Caco-2 (cell line): ENCODE data around the gene TANGO2. TPM values are rescaled to one million over a fixed set of nuclear protein-coding genes. Genes with fewer than 3 reads are reported as not detected.

Experiments used
- BruUV-seq: library from RNA; stranded (reverse); fragments of 400-500 nt; replicated peaks from 2 replicates; lab custom pipeline; 2021; lab: Mats Ljungman, UMichigan
- CTCF ChIA-PET: fragments of 300-600 bp; sonication (Branson Sonifier 250); formaldehyde crosslinking; loops from one replicate; lab custom pipeline; 2022; ENCODE audit warnings: antibody characterized with exemption; lab: Charles Lee
- POLR2A ChIA-PET: fragments of 300-600 bp; sonication (Branson Sonifier 250); formaldehyde crosslinking; loops from one replicate; lab custom pipeline; 2022; ENCODE audit warnings: antibody characterized with exemption; lab: Charles Lee
- DNase-seq, 2 experiments: peaks; one replicate each; pipeline versions ENCODE4 v3.0.0 to v3.0.0-alpha.2; 2020 to 2022
- H3K27me3 ChIP-seq: replicated peaks from 2 replicates; pipeline ENCODE4 v1.6.0; 2011; ENCODE audit warnings: low read length; ENCODE audit not compliant: control insufficient read depth, insufficient read depth
- H3K36me3 ChIP-seq: 2 replicates; pipeline ENCODE4 v1.5.1; 2011; ENCODE audit warnings: low read length; ENCODE audit not compliant: control insufficient read depth, insufficient read depth
- H3K4me1 ChIP-seq: fragments of 250-450 bp; sonication (Bioruptor Pico); 2 replicates; pipeline ENCODE4 v1.5.1; 2020; ENCODE audit warnings: mild to moderate bottlenecking
- H3K4me3 ChIP-seq: 2 replicates; pipeline ENCODE4 v1.5.1; 2011; ENCODE audit warnings: low read depth, mild to moderate bottlenecking, control low read depth, low read length
- H3K9me3 ChIP-seq: fragments of 250-450 bp; sonication (Bioruptor Pico); 2 replicates; pipeline ENCODE4 v1.5.1; 2020; ENCODE audit warnings: mild to moderate bottlenecking, moderate library complexity
- H3K27ac Mint-ChIP-seq: one replicate; pipeline ENCODE4 v1.8.0; 2022; ENCODE audit warnings: mixed read lengths; ENCODE audit not compliant: unreplicated experiment
- H3K27me3 Mint-ChIP-seq: one replicate; pipeline ENCODE4 v1.8.0; 2022; ENCODE audit warnings: mixed read lengths; ENCODE audit not compliant: insufficient read depth, unreplicated experiment
- H3K36me3 Mint-ChIP-seq: one replicate; pipeline ENCODE4 v1.8.0; 2022; ENCODE audit warnings: mild to moderate bottlenecking, mixed read lengths; ENCODE audit not compliant: insufficient read depth, unreplicated experiment
- H3K4me1 Mint-ChIP-seq: one replicate; pipeline ENCODE4 v1.8.0; 2022; ENCODE audit warnings: low read depth, mixed read lengths; ENCODE audit not compliant: unreplicated experiment
- H3K4me3 Mint-ChIP-seq: one replicate; pipeline ENCODE4 v1.8.0; 2022; ENCODE audit warnings: mild to moderate bottlenecking, moderate library complexity, mixed read lengths; ENCODE audit not compliant: unreplicated experiment
- H3K9me3 Mint-ChIP-seq: one replicate; pipeline ENCODE4 v1.8.0; 2022; ENCODE audit warnings: mixed read lengths; ENCODE audit not compliant: unreplicated experiment
- CTCF ChIP-seq, 2 experiments: fragments of 200-600 bp in 1 of 2; IDR thresholded peaks; 1 replicate in 1 of 2; 2 replicates in 1 of 2; pipeline versions ENCODE4 v1.5.1 to v1.8.0; 2011 to 2022; ENCODE audit warnings: antibody characterized with exemption in 1 of 2, control low read depth in 1 of 2, inconsistent platforms in 1 of 2, low read depth in 1 of 2, low read length in 1 of 2, mild to moderate bottlenecking in 1 of 2, moderate library complexity in 1 of 2; ENCODE audit not compliant: insufficient read depth in 1 of 2, severe bottlenecking in 1 of 2, unreplicated experiment in 1 of 2
- intact Hi-C: fragments of 100-400 bp; cut with micrococcal nuclease; formaldehyde crosslinking; loops from one replicate; pipeline ENCODE4 v1.10.0; 2022; ENCODE audit not compliant: unreplicated experiment
- total RNA-seq: library from RNA; stranded (reverse); gene quantifications from 2 replicates; pipeline ENCODE4 v1.2.3, GENCODE V29; 2022

Gene TANGO2
- total RNA-seq, 1 experiment from 2014 or later = 26.6 TPM

- ChIA-PET POLR2A (no interaction called here), CTCF (no interaction called here)
- Mint-ChIP-seq H3K36me3 (no peaks in the 10 kb centered on the region), H3K4me3 (no peak overlapping the region), H3K9me3 (no peaks in the 10 kb centered on the region), H3K27ac (no peak overlapping the region), H3K27me3 (no peaks in the 10 kb centered on the region), H3K4me1 (no peaks in the 10 kb centered on the region)
- no peaks in the 10 kb centered on the region for H3K27me3 ChIP-seq
- H3K36me3 ChIP-seq = no peaks in the 10 kb centered on the region
- H3K9me3 ChIP-seq = no peaks in the 10 kb centered on the region
- H3K4me1 ChIP-seq = no peaks in the 10 kb centered on the region
- no peak for DNase-seq
- intact Hi-C loops = no loop called here
- no TSS peak for BruUV-seq
- no peak for TF ChIP-seq CTCF (IDR thresholded peaks at IDR 0.05; ENCODE audit: insufficient read depth in 1 of 2, low read depth in 1 of 2, low read length in 1 of 2, severe bottlenecking in 1 of 2, unreplicated experiment in 1 of 2)
- no peak overlapping the region for H3K4me3 ChIP-seq
Observed at GRCh38 chr22:19990609-19991394, 30.1 kb upstream of the TANGO2 start.

GRCh38 chr22:19991395-19991644 is 29.6 kb upstream of the TANGO2 start:
- Mint-ChIP-seq H3K27me3 (no peaks in the 10 kb centered on the region), H3K9me3 (no peaks in the 10 kb centered on the region), H3K27ac (no peak overlapping the region), H3K36me3 (no peaks in the 10 kb centered on the region), H3K4me1 (no peaks in the 10 kb centered on the region), H3K4me3 (no peak overlapping the region)
- H3K4me3 ChIP-seq = no peak overlapping the region
- no TSS peak for BruUV-seq
- ChIA-PET CTCF (no interaction called here), POLR2A (no interaction called here)
- H3K9me3 ChIP-seq = no peaks in the 10 kb centered on the region
- H3K4me1 ChIP-seq = no peaks in the 10 kb centered on the region
- TF ChIP-seq CTCF (IDR thresholded peaks at IDR 0.05; ENCODE audit: insufficient read depth in 1 of 2, low read depth in 1 of 2, low read length in 1 of 2, severe bottlenecking in 1 of 2, unreplicated experiment in 1 of 2) = no peak
- intact Hi-C loops = no loop called here
- H3K27me3 ChIP-seq = no peaks in the 10 kb centered on the region
- no peaks in the 10 kb centered on the region for H3K36me3 ChIP-seq
- DNase-seq = no peak

GRCh38 chr22:19991645-19992451 is 29.1 kb upstream of the TANGO2 start:
- intact Hi-C loops = no loop called here
- CTCF ChIA-PET = no interaction called here
- H3K36me3 ChIP-seq = no peaks in the 10 kb centered on the region
- no peaks in the 10 kb centered on the region for H3K27me3 Mint-ChIP-seq
- H3K4me1 ChIP-seq = no peaks in the 10 kb centered on the region
- H3K4me1 Mint-ChIP-seq = no peaks in the 10 kb centered on the region
- no peak for TF ChIP-seq CTCF (IDR thresholded peaks at IDR 0.05; ENCODE audit: insufficient read depth in 1 of 2, low read depth in 1 of 2, low read length in 1 of 2, severe bottlenecking in 1 of 2, unreplicated experiment in 1 of 2)
- H3K4me3 ChIP-seq = no peak overlapping the region
- POLR2A ChIA-PET = no interaction called here
- H3K27me3 ChIP-seq = no peaks in the 10 kb centered on the region
- H3K4me3 Mint-ChIP-seq = no peak overlapping the region
- no TSS peak for BruUV-seq
- no peaks in the 10 kb centered on the region for H3K9me3 ChIP-seq
- no peak overlapping the region for H3K27ac Mint-ChIP-seq
- H3K36me3 Mint-ChIP-seq = no peaks in the 10 kb centered on the region
- no peak for DNase-seq
- H3K9me3 Mint-ChIP-seq = no peaks in the 10 kb centered on the region
